HepG2 (cell line): Measurements from ENCODE around the gene SLC13A3. TPM values are rescaled to one million over a fixed set of nuclear protein-coding genes. Genes with fewer than 3 reads are reported as not detected.

Experiments
- ASH2L ChIP-seq: fragments of 300-600, 200-600 bp; sonication (generic); IDR thresholded peaks from 2 replicates; pipeline ENCODE4 v1.7.0; 2017; ENCODE audit warnings: low read depth, mild to moderate bottlenecking, moderate library complexity, mixed read lengths, low read length; ENCODE audit not compliant: insufficient read length
- ATRX ChIP-seq: sonication (generic); formaldehyde crosslinking; IDR thresholded peaks from 2 replicates; pipeline ENCODE4 v1.4.0; 2020; ENCODE audit warnings: missing genetic modification reagents, borderline replicate concordance
- BRCA1 ChIP-seq: sonication (generic); formaldehyde crosslinking; IDR thresholded peaks from 2 replicates; pipeline ENCODE4 v1.4.0; 2020; ENCODE audit warnings: missing genetic modification reagents
- DR1 ChIP-seq: sonication (generic); formaldehyde crosslinking; IDR thresholded peaks from 2 replicates; pipeline ENCODE4 v1.8.0; 2021; ENCODE audit warnings: mild to moderate bottlenecking, missing genetic modification reagents, inconsistent platforms
- FOXM1 ChIP-seq: sonication (generic); formaldehyde crosslinking; IDR thresholded peaks from 2 replicates; pipeline ENCODE4 v1.5.0; 2020; ENCODE audit warnings: missing genetic modification reagents
- LBX2 ChIP-seq: sonication (generic); formaldehyde crosslinking; IDR thresholded peaks from 2 replicates; pipeline ENCODE4 v1.5.0; 2020; ENCODE audit warnings: missing genetic modification reagents, mild to moderate bottlenecking, borderline replicate concordance
- MAFF ChIP-seq: IDR thresholded peaks from 2 replicates; pipeline ENCODE4 v1.6.1; 2011; ENCODE audit warnings: low read depth, low read length, improper control_type of control experiment
- MEIS1 ChIP-seq: sonication (generic); formaldehyde crosslinking; IDR thresholded peaks from 2 replicates; pipeline ENCODE4 v1.9.0; 2021; ENCODE audit warnings: mild to moderate bottlenecking, missing genetic modification reagents, moderate library complexity, borderline replicate concordance
- NONO ChIP-seq, 2 experiments: fragments of 450-650 bp in 1 of 2; sonication (generic) in 1 of 2; formaldehyde crosslinking in 1 of 2; IDR thresholded peaks in 1 of 2; conservative IDR thresholded peaks in 1 of 2; 2 replicates each; pipeline versions ENCODE4 v1.6.1 to v1.8.0; 2017 to 2022; ENCODE audit warnings: mild to moderate bottlenecking in 1 of 2, missing genetic modification reagents in 1 of 2, moderate library complexity in 1 of 2
- NR2F2 ChIP-seq: IDR thresholded peaks from 2 replicates; pipeline ENCODE4 v1.6.1; 2012; ENCODE audit warnings: low read depth, inconsistent platforms, borderline replicate concordance
- PCBP1 ChIP-seq: fragments of 200-400 bp; formaldehyde crosslinking; IDR thresholded peaks from 2 replicates; pipeline ENCODE4 v1.6.1; 2017; ENCODE audit warnings: mild to moderate bottlenecking, low read depth, low read length, borderline replicate concordance
- RCOR2 ChIP-seq: IDR thresholded peaks from 2 replicates; pipeline ENCODE4 v1.6.1; 2016; ENCODE audit warnings: missing biosample characterization, missing genetic modification reagents
- RXRA ChIP-seq: sonication (generic); formaldehyde crosslinking; IDR thresholded peaks from 2 replicates; pipeline ENCODE4 v1.5.1; 2020; ENCODE audit warnings: missing genetic modification reagents
- SOX6 ChIP-seq, 2 experiments: fragments of 450-650 bp in 1 of 2; sonication (generic) in 1 of 2; formaldehyde crosslinking in 1 of 2; IDR thresholded peaks; 2 replicates each; pipeline versions ENCODE4 v1.4.0 to v1.6.1; 2017 to 2020; ENCODE audit warnings: antibody characterized with exemption in 1 of 2, mild to moderate bottlenecking in 1 of 2, missing genetic modification reagents in 1 of 2
- ZKSCAN1 ChIP-seq: fragments of 150-350 bp; IDR thresholded peaks from 2 replicates; pipeline ENCODE4 v1.6.1; 2014; ENCODE audit warnings: low read length
- ZNF20 ChIP-seq: sonication (generic); formaldehyde crosslinking; IDR thresholded peaks from 2 replicates; pipeline ENCODE4 v1.4.0; 2020; ENCODE audit warnings: mild to moderate bottlenecking, moderate library complexity, missing genetic modification reagents
- ZNF224 ChIP-seq: sonication (generic); formaldehyde crosslinking; IDR thresholded peaks from 2 replicates; pipeline ENCODE4 v1.5.0; 2020; ENCODE audit warnings: mild to moderate bottlenecking, missing genetic modification reagents
- ZNF280D ChIP-seq: sonication (generic); formaldehyde crosslinking; IDR thresholded peaks from 2 replicates; pipeline ENCODE4 v1.5.1; 2020; ENCODE audit warnings: mild to moderate bottlenecking, missing genetic modification reagents
- ZNF574 ChIP-seq: sonication (generic); formaldehyde crosslinking; IDR thresholded peaks from 2 replicates; pipeline ENCODE4 v1.4.0; 2020; ENCODE audit warnings: missing genetic modification reagents
- polyA plus RNA-seq, 8 experiments: library from polyadenylated mRNA; depleted of rRNA in 3 of 8; stranded (reverse) in 7 of 8; unstranded in 1 of 8; fragments of >200 nt; fragmentation: Illumina TruSeq in 4 of 8; extraction: Trizol in 4 of 8; gene quantifications; 2 replicates each; pipeline versions ENCODE4 v1.2.1 to v1.2.3, GENCODE V29; 2011 to 2016; ENCODE audit warnings: low read depth in 4 of 8, missing spikeins in 1 of 8, mixed read lengths in 1 of 8; ENCODE audit not compliant: insufficient read depth in 1 of 8
- total RNA-seq, 5 experiments: library from RNA; depleted of rRNA; stranded (reverse); fragments of >200 nt; fragmentation: Illumina TruSeq; extraction: Trizol; gene quantifications; 2 replicates each; pipeline ENCODE4 v1.2.3, GENCODE V29; 2016; ENCODE audit warnings: low read depth in 1 of 5

The SLC13A3 gene
- total and polyA plus RNA-seq, 2 of the 13 experiments (the other 11 are each of a cell fraction or from before 2014, with no cell fraction given) = 66.5 to 76.0 TPM

- peak; percentile 62; the same call in 1 of the 2 replicates for TF ChIP-seq ZNF280D (CRISPR knock-in tag)
- TF ChIP-seq DR1 (CRISPR knock-in tag) = peak; percentile 34; the same call in 1 of the 2 replicates
- TF ChIP-seq PCBP1 = peak; percentile 79; the same call in 1 of the 2 replicates
- peak; percentile 95 for TF ChIP-seq RCOR2 (CRISPR knock-in tag)
- TF ChIP-seq SOX6 (IDR thresholded peaks at IDR 0.05) = no peak
- peak; percentile 73 for TF ChIP-seq SOX6 (CRISPR knock-in tag; IDR thresholded peaks at IDR 0.05)
- peak; percentile 68; the same call in 1 of the 2 replicates for TF ChIP-seq NR2F2
- no peak for TF ChIP-seq ATRX
- peak; percentile 64 for TF ChIP-seq ASH2L
- 0 out of 2 replicates have a peak, but pooled peaks have one; percentile 19 for TF ChIP-seq ZNF574 (CRISPR knock-in tag)
- peak; percentile 80 for TF ChIP-seq MEIS1 (CRISPR knock-in tag)
- TF ChIP-seq BRCA1 (CRISPR knock-in tag) = no peak
- TF ChIP-seq NONO (IDR thresholded peaks at IDR 0.05) = no peak
- TF ChIP-seq NONO (CRISPR knock-in tag; conservative IDR thresholded peaks at IDR 0.05) = peak; percentile 80
- 0 out of 2 replicates have a peak, but pooled peaks have one; percentile 49 for TF ChIP-seq ZNF224 (CRISPR knock-in tag)
- peak; percentile 80 for TF ChIP-seq RXRA (CRISPR knock-in tag)
- TF ChIP-seq LBX2 (CRISPR knock-in tag) = 0 out of 2 replicates have a peak, but pooled peaks have one; percentile 50
- TF ChIP-seq ZKSCAN1 = 0 out of 2 replicates have a peak, but pooled peaks have one; percentile 13
- no peak for TF ChIP-seq FOXM1 (CRISPR knock-in tag)
- TF ChIP-seq ZNF20 (CRISPR knock-in tag) = 0 out of 2 replicates have a peak, but pooled peaks have one; percentile 42
- TF ChIP-seq MAFF = 0 out of 2 replicates have a peak, but pooled peaks have one; percentile 7
These were observed 12.9 kb downstream of the SLC13A3 start (continued) for GRCh38 chr20:46638134-46638897.
